ENCODE data around the gene BID. TPM values are rescaled to one million over a fixed set of nuclear protein-coding genes. Genes with fewer than 3 reads are reported as not detected.

The BID gene
- total RNA-seq, 1 experiment from 2014 or later: 58.2 TPM

GRCh38 chr22:17796695-17797094, 22.4 kb upstream of the BID start:
- no peak overlapping the region for H3K9ac ChIP-seq (ENCODE audit: low read length)
- H3K79me2 ChIP-seq (ENCODE audit: insufficient read depth, low read length): no peaks in the 10 kb centered on the region
- no peaks in the 10 kb centered on the region for H3K27me3 ChIP-seq (ENCODE audit: insufficient read depth, low read length)
- no peak overlapping the region for H3K27ac ChIP-seq (ENCODE audit: low read depth, low read length)
- intact Hi-C loops (cut with micrococcal nuclease): no loop called here
- TF ChIP-seq EZH2 (IDR thresholded peaks at IDR 0.05): no peak
- RAD21 ChIA-PET (ENCODE audit: low non-redundant PET in 1 of 2, low total read pairs in 2 of 2, uncharacterized antibody in 2 of 2, unreplicated experiment in 2 of 2): no interaction called here
- H3K4me2 ChIP-seq (ENCODE audit: low read length): no peak overlapping the region
- no peak for ATAC-seq
- H3K4me3 ChIP-seq (replicated peaks in 1 of 2; ENCODE audit: low read depth in 1 of 2, low read length in 2 of 2): no peak overlapping the region
- no peaks in the 10 kb centered on the region for H3K4me1 ChIP-seq (ENCODE audit: control insufficient read depth in 1 of 2, insufficient read depth in 2 of 2, low read length in 2 of 2)
- H3K9me2 ChIP-seq (ENCODE audit: insufficient read depth): no peaks in the 10 kb centered on the region
- no peaks in the 10 kb centered on the region for H3K36me3 ChIP-seq (ENCODE audit: control insufficient read depth in 1 of 2, insufficient read depth in 2 of 2, low read length in 2 of 2)
- POLR2A ChIA-PET: no interaction called here
- no peaks in the 10 kb centered on the region for H3K9me3 ChIP-seq (ENCODE audit: control insufficient read depth in 1 of 2, insufficient read depth in 1 of 2, low read depth in 1 of 2, low read length in 2 of 2)
- DNase-seq (ENCODE audit: low read depth, low spot score): no peak
- no TSS peak for BruUV-seq (replicated peaks)
- CTCF ChIA-PET: no interaction called here
- H2AFZ ChIP-seq (ENCODE audit: low read depth, low read length, poor library complexity, severe bottlenecking): no peak overlapping the region
- H4K20me1 ChIP-seq (ENCODE audit: insufficient read depth): no peaks in the 10 kb centered on the region

- no peaks in the 10 kb centered on the region for H3K36me3 ChIP-seq (ENCODE audit: control insufficient read depth in 1 of 2, insufficient read depth in 2 of 2, low read length in 2 of 2)
- H4K20me1 ChIP-seq (ENCODE audit: insufficient read depth): no peaks in the 10 kb centered on the region
- H3K4me2 ChIP-seq (ENCODE audit: low read length): no peak overlapping the region
- DNase-seq (ENCODE audit: low read depth, low spot score): no peak
- no peak for ATAC-seq
- no peaks in the 10 kb centered on the region for H3K9me2 ChIP-seq (ENCODE audit: insufficient read depth)
- ChIA-PET RAD21 (ENCODE audit: low non-redundant PET in 1 of 2, low total read pairs in 2 of 2, uncharacterized antibody in 2 of 2, unreplicated experiment in 2 of 2) (no interaction called here), POLR2A (no interaction called here), CTCF (no interaction called here)
- no peak for TF ChIP-seq CBX3 (IDR thresholded peaks at IDR 0.05; ENCODE audit: low read depth)
- TF ChIP-seq, protein P1, sequence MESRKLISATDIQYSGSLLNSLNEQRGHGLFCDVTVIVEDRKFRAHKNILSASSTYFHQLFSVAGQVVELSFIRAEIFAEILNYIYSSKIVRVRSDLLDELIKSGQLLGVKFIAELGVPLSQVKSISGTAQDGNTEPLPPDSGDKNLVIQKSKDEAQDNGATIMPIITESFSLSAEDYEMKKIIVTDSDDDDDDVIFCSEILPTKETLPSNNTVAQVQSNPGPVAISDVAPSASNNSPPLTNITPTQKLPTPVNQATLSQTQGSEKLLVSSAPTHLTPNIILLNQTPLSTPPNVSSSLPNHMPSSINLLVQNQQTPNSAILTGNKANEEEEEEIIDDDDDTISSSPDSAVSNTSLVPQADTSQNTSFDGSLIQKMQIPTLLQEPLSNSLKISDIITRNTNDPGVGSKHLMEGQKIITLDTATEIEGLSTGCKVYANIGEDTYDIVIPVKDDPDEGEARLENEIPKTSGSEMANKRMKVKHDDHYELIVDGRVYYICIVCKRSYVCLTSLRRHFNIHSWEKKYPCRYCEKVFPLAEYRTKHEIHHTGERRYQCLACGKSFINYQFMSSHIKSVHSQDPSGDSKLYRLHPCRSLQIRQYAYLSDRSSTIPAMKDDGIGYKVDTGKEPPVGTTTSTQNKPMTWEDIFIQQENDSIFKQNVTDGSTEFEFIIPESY (IDR thresholded peaks at IDR 0.05; ENCODE audit: extremely low read depth, insufficient replicate concordance, low read length): no peak
- TF ChIP-seq POLR2A (IDR thresholded peaks at IDR 0.05; ENCODE audit: borderline replicate concordance, extremely low read depth, insufficient read depth, insufficient read length): no peak
- TF ChIP-seq CTCF (IDR thresholded peaks at IDR 0.05 in 2 of 3, conservative IDR thresholded peaks at IDR 0.05 in 1 of 3; ENCODE audit: borderline replicate concordance in 1 of 3, insufficient read depth in 1 of 3, low read depth in 2 of 3, low read length in 2 of 3): no peak
- no peak overlapping the region for H3K4me3 ChIP-seq (replicated peaks in 1 of 2; ENCODE audit: low read depth in 1 of 2, low read length in 2 of 2)
- H3K9ac ChIP-seq (ENCODE audit: low read length): no peak overlapping the region
- H3K9me3 ChIP-seq (ENCODE audit: control insufficient read depth in 1 of 2, insufficient read depth in 1 of 2, low read depth in 1 of 2, low read length in 2 of 2): no peaks in the 10 kb centered on the region
- no peaks in the 10 kb centered on the region for H3K27me3 ChIP-seq (ENCODE audit: insufficient read depth, low read length)
- H2AFZ ChIP-seq (ENCODE audit: low read depth, low read length, poor library complexity, severe bottlenecking): no peak overlapping the region
- H3K79me2 ChIP-seq (ENCODE audit: insufficient read depth, low read length): no peaks in the 10 kb centered on the region
- no peak overlapping the region for H3K27ac ChIP-seq (ENCODE audit: low read depth, low read length)
- intact Hi-C loops (cut with micrococcal nuclease): no loop called here
- no TSS peak for BruUV-seq (replicated peaks)
- H3K4me1 ChIP-seq (ENCODE audit: control insufficient read depth in 1 of 2, insufficient read depth in 2 of 2, low read length in 2 of 2): no peaks in the 10 kb centered on the region
Observed at GRCh38 chr22:17795661-17796548, 21.6 kb upstream of the BID start.
